ENCODE results near the gene RNF157. TPM values are rescaled to one million over a fixed set of nuclear protein-coding genes. Genes with fewer than 3 reads are reported as not detected.

RNF157 gene
- total and polyA plus RNA-seq, 9 of the 15 experiments (the other 6 are each of a cell fraction or from before 2014, with no cell fraction given) = 8.1 to 31.7 (median 20.8) TPM

GRCh38 chr17:76138896-76139752, 101.2 kb downstream of the RNF157 start:
- in situ Hi-C loops (cut with MboI) (no loop called here), intact Hi-C loops (cut with micrococcal nuclease) (no loop called here)
- Histone ChIP-seq H3K36me3 (ENCODE audit: control insufficient read depth, insufficient read depth, low read length) (no peaks in the 10 kb centered on the region), H3K79me2 (ENCODE audit: control insufficient read depth, insufficient read depth, low read length) (no peaks in the 10 kb centered on the region), H3K4me3 (no peak overlapping the region), H3K27ac (ENCODE audit: extremely low read depth, low read depth, low read length) (no peak overlapping the region), H3K9me1 (ENCODE audit: control insufficient read depth, insufficient read depth, low read length) (no peaks in the 10 kb centered on the region), H3K4me1 (replicated peaks in 1 of 2; ENCODE audit: control insufficient read depth in 2 of 2, insufficient read depth in 2 of 2, low read length in 2 of 2) (peaks cover 5 to 56% of the 10 kb centered on the region in 2 experiments; a peak in 3 of 5 replicates), H3K9me3 (replicated peaks; ENCODE audit: control insufficient read depth, insufficient read depth, low read depth, low read length) (no peaks in the 10 kb centered on the region), H3K27me3 (ENCODE audit: control insufficient read depth in 2 of 2, insufficient read depth in 2 of 2, low read length in 2 of 2) (peaks cover 42 to 67% of the 10 kb centered on the region in 2 experiments; a peak in 4 of 5 replicates), H4K20me1 (replicated peaks; ENCODE audit: control insufficient read depth, insufficient read depth, low read length) (peaks cover 14% of the 10 kb centered on the region), H3K9ac (ENCODE audit: insufficient read depth in 1 of 2, low read depth in 2 of 2, low read length in 2 of 2) (no peak overlapping the region), H3K4me2 (ENCODE audit: insufficient read depth, low read length) (no peak overlapping the region), H2AFZ (ENCODE audit: low read depth, low read length) (no peak overlapping the region)
- DNase-seq (ENCODE audit: extremely low read depth in 1 of 4, low spot score in 3 of 4) (no peak), FAIRE-seq (no peak), ATAC-seq (no peak)
- POLR2A ChIA-PET = interaction anchor here (1.2 kb wide), 1 partner anchor 134 kb away, joined by 4 read pairs; no protein-coding TSS in a partner anchor
- no TSS peak for BruUV-seq (replicated peaks)
- 30% methylated on average over 15 of the region's 15 CpGs for WGBS (ENCODE audit: insufficient coverage, low coverage, missing lambda C conversion rate)
- CTCF ChIA-PET (ENCODE audit: low intra/inter-chr PET ratio) = interaction anchor here (1.5 kb wide), 1 partner anchor 140 kb away, joined by 5 read pairs; no protein-coding TSS in a partner anchor
- TF ChIP-seq ZFP91 (CRISPR knock-in tag; IDR thresholded peaks at IDR 0.05) = no peak
- no peak for TF ChIP-seq CCAR2 (IDR thresholded peaks at IDR 0.05; ENCODE audit: low read depth, low read length)
- no peak for TF ChIP-seq HMBOX1 (IDR thresholded peaks at IDR 0.05)
- no peak for TF ChIP-seq CHD7 (IDR thresholded peaks at IDR 0.05; ENCODE audit: low read depth, low read length)
- no peak for TF ChIP-seq POLR2AphosphoS5 (IDR thresholded peaks at IDR 0.05; ENCODE audit: control insufficient read depth, insufficient read depth, low read depth, low read length)
